Fibroblast of peridontal ligament (primary cell): ENCODE data around the gene RTL1.

ENCODE experiments used
- DNase-seq: peaks from one replicate; pipeline ENCODE4 v3.0.0-alpha.2; 2010; ENCODE audit errors: extremely low read depth

The RTL1 gene

GRCh38 chr14:100851586-100851916 lies 52.0 kb downstream of the RTL1 start:
- no peak for DNase-seq

DNA sequence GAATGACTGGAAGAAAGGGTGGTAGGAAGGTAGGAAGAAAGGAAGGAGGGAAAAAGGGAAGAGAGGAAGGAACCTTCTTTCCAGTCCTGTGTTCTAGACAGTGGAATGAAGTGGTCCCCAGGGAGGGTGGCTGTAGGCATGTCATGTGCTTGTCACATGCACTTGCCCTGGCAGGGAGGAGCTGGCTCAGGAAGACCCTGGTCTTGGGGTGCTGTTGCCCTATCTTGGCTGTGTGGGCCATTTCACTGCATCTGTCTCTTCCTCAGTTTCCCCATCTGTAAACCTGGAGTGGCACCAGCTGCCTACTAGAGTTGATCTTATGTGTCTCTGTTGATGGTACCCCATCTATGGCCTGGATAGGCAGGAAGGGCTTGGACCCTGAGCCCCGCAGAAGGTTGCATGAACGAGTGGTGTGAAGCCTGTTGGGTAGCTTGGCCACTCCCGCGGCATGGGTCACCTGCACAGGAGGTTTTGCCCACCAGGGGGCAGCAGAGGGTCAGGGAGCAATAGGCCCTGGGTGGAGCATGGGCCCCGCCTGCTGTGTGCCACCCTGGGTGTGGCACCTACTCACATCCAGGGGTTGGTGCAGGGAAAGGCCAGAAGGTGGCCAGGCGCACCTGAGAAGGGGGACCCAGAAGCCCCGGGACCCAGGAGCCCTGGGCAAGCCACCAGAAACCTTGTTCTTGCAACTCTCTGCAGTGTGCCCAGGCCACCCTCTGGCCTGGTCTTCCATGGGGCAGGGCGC lies 52.5 kb downstream of the RTL1 start:
- DNase-seq: no peak

- no peak for DNase-seq
Measured at GRCh38 chr14:100849115-100849781, 54.3 kb downstream of the RTL1 start.

DNA sequence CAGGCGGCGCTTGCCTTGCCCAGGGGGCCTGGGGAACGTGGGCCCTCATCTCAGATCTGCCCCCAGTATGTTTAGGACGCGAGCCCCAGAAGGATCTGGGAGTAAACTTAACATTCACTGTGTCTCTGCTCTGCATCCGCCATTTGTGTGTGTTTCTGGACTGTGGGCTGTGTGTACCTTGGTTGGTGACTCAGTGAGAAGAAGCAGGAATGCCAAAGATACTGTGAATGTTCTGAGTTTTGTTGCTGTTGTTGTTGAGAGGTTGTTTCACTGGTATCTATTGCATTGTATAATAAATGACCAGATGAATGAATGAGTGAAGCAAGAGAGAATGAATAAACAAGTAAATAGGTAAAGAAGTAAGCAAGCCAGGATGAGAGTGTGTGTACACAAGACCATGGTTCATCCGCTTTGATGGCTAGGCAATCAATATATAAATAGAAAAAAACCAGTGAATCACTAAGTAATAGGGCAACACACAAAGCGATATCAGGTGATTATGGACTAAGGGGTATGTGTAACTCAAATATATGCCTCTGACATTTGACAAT lies 57.1 kb downstream of the RTL1 start:
- no peak for DNase-seq

DNA sequence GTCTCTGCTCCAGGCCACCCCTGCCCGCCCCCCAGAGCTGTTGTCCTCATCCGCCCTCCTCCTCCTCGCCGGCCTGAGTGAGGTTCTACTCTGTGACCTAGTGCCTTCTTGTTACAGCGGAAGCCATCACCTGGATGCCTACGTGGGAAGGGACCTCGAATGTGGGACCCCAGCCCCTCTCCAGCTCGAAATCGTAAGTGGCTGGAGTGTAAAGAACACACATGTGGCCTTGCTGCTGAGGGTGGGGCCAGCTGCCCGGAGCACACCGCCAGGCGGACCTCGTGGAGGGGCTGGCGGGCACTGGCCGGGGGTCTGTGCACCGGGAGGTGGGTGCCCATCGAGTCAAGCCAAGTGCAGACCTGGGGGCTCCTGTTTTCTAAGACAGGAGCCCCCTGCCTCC lies 58.2 kb downstream of the RTL1 start:
- DNase-seq: no peak

- DNase-seq: no peak
Measured at GRCh38 chr14:100844846-100845245, 58.7 kb downstream of the RTL1 start.

- no peak for DNase-seq
Measured at GRCh38 chr14:100844421-100844820, 59.1 kb downstream of the RTL1 start.

DNA sequence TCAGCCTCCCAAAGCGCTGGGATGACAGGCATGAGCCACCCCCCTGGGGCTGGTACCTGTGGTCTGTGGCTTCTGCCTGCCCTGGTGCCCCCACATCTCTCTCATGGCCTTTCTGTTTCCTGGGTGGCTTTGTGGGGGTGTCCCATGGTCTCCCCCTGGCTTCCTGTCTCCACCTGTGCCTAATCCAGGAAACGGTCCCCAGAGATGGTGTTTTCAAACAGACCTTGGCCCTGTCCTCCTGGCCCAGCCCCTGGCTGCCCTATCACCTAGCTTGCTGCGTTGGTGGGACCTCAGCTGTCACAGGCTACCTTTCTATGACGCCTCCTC lies 59.5 kb downstream of the RTL1 start:
- DNase-seq: no peak

GRCh38 chr14:100842799-100843198 lies 60.7 kb downstream of the RTL1 start:
- DNase-seq: peak; percentile 84

DNA sequence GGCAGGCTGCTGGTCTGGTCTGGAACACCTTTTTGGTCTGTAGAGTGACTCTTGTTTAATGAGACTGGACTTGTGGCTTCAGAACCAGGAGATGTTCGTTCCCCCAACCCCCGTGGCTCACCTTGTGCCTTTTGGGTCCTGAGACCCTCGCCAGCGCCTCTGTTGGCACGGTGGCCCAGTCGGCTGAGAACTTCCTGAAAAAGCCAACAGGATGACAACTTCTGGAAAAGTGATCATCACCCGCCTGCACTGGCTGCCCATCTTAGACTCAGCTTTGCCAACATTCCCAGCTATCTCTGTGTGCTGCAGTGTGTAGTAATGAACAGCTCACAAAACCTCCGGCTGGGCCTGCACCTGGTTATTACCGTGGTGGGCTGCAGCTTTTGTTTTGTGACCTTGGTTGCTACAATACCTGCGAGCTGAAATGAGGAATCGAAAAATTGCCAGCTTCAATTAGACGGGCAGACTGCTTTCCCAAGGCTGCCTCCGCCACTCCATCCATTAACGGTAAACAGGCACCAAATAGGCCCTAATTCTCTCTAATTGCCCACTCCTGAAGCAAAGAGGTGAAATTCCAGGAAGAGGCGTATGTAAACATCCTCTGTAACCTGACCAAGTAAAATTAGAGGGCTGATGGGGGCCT lies 61.6 kb downstream of the RTL1 start:
- DNase-seq: no peak

GRCh38 chr14:100841066-100841760 lies 62.3 kb downstream of the RTL1 start:
- no peak for DNase-seq

GRCh38 chr14:100840286-100841065 lies 63.0 kb downstream of the RTL1 start:
- no peak for DNase-seq

DNA sequence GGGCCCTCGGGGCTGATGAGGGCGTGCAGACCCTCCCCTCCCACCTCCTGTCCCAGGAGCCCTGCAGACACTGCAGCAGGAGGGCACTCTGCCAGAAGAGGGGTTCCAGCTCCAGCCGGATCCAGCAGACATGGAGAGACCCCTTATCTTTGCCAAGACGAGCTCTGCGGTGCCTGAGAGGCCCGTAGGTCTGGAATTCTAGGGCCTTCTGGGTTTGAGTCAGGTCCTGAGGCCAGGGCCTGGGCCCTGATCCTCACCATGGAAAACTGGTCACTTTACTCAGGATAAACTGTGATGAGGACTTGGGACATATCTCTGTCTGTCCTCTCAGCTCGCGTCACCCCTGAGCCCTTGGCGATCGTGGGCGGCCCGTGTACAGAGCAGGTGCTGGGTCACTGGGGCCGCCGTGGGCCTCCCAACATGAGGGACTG lies 63.8 kb downstream of the RTL1 start:
- no peak for DNase-seq

DNA sequence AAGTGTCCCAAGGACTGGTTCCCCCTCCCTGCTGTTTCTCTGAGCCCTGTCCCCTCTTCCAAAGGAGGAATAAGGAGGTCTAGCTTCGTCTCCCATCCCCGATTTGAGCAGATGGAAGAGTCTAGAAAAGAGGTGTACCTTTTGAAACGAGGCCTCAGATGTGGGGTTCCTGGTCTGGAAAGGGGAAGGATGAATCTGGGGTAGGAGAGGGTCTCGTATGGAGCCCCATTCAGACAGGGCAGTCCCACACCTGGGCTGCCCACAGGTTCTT lies 64.3 kb downstream of the RTL1 start:
- no peak for DNase-seq

GRCh38 chr14:100838493-100839314 lies 64.8 kb downstream of the RTL1 start:
- no peak for DNase-seq

DNA sequence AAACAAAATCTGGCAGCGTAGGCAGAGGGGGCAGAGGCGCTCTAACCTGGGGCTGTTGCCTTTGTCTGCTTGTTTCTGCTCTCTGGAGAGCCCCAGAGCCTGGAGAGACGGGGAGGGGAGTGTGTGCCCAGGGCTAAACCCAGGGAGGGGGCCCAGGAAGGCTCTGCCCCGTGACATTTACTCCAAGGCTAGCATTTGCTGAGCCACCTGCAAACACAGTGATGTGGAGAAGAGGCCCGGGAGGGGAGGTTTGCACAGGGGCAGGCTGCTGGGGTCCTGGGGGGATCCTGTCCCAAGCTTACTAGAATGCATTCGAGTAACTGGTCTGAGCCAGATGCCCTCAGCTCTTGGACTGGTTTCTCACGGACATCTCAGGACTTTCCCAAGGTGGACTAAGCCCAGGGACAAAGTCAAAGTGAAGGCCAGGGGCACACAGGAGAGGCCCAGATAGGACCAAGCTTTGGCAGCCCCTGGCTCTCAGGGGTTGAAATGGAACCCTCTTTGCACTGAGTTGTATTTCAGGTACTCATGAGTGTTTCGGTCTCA lies 65.6 kb downstream of the RTL1 start:
- no peak for DNase-seq

DNA sequence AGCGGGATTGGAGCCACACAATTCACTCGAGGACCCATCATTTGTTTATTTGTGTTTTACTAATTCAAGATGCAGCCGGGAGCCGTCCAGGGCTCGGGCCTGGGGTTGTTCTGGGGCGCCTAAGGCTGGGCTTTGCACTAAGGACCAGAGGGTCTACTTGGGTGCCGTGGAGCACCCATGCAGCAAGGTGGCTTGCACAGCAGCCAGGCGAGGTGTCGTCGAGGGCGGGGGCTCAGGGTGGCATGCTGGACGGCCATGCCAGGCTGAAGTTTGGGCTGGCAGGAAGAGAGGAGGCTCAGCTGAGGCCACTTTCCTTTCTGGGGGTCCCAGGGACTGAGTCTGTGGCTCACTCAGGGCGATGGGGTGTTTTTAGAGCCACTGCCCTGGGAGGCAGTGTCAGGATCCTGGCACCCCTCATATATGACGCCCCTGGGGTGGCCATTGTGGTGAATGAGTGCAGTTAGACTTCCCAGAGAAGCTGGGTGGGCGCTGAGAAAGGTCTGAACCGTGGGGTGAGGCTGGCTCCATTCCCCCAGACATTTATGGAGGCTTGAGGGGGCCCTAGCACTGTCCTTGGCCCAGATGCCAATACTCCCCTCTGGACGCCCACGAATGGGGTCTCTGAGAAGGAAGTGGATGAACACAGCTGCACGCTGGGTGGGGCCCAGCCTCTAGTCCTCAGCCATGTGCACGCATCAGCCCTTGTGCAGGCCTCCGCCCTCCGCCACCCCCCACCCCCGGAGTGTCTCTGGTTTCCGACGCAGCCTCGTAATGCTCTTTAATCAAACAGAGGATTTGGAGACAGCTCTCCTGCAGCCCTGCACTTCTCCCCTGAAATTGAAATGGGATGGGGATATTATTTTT lies 66.3 kb downstream of the RTL1 start:
- DNase-seq: no peak

- no peak for DNase-seq
Measured at GRCh38 chr14:100836311-100836805, 67.2 kb downstream of the RTL1 start.

DNA sequence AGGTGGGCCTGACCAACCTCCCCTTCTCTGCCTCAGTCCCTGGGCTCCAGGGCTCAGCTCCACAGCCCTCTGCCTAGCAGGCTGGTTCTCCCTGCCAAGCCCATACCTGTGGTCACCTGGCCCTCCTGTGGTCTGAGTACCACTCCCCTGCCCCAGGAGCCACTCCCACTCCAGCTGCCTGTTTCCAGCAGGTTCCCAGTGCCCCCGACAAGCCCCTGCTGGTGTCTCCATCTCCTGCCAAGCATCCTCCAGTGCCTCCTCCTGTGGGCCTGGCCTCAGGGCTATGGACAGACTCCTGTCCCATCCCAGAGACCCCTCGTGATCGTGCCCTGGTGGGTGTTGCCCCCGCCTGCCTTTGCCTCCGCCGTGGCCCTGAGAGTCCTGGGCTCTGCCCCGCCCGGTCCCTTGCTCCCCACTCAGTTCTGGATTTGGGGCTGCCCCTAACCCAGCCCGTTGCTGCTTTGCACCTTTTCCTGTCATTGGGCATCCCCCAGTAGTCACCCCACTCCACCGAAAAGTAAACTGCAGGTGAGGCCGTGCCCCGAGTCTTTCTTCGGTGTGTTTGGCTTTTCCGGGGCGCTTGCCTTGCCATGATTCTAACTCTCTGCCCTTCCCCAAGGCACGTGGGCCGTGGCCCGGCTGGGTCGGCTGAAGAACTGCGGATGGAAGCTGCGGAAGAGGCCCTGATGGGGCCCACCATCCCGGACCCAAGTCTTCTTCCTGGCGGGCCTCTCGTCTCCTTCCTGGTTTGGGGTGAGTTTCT lies 67.8 kb downstream of the RTL1 start:
- DNase-seq: no peak
